B cell (primary cell): ENCODE data around the gene CEP63. TPM values are rescaled to one million over a fixed set of nuclear protein-coding genes. Genes with fewer than 3 reads are reported as not detected.

ENCODE experiments used
- ATAC-seq: fragments of 200-7000 bp; cut with Tn5 transposase; one replicate; pipeline ENCODE4 v1.10.0; 2021; ENCODE audit warnings: low read depth, mild to moderate bottlenecking, moderate number of reproducible peaks, moderate library complexity
- CTCF ChIA-PET: fragments of 350-600 bp; sonication (Branson Sonifier 250); formaldehyde crosslinking; loops from one replicate; lab custom pipeline; 2021; ENCODE audit warnings: antibody characterized with exemption, inconsistent platforms; lab: Charles Lee
- POLR2A ChIA-PET: fragments of 350-600 bp; sonication (Branson Sonifier 250); formaldehyde crosslinking; loops from one replicate; lab custom pipeline; 2021; ENCODE audit warnings: antibody characterized with exemption; lab: Charles Lee
- DNase-seq: peaks from one replicate; pipeline ENCODE4 v3.0.0; 2013
- H2AFZ ChIP-seq: 2 replicates; pipeline ENCODE4 v1.6.1; 2012; ENCODE audit warnings: mild to moderate bottlenecking, low read depth, low read length; ENCODE audit not compliant: insufficient read depth, poor library complexity, severe bottlenecking
- H3K27ac ChIP-seq, 2 donors: 1 replicate in 1 of 2; 2 replicates in 1 of 2; pipeline ENCODE4 v1.5.1; 2012 to 2013; ENCODE audit warnings: low read length in 2 of 2, mild to moderate bottlenecking in 2 of 2, moderate library complexity in 1 of 2
- H3K27me3 ChIP-seq, 4 experiments: fragments of 200-600 bp in 1 of 4; sonication (generic) in 1 of 4; replicated peaks in 1 of 4; 1 replicate in 2 of 4; 2 replicates in 2 of 4; pipeline versions ENCODE4 v1.6.1 to v1.7.0; 2013 to 2016; ENCODE audit warnings: low read length in 3 of 4, mild to moderate bottlenecking in 2 of 4, mixed read lengths in 1 of 4, moderate library complexity in 1 of 4; ENCODE audit not compliant: insufficient read depth in 4 of 4, control insufficient read depth in 3 of 4; ENCODE audit errors: control extremely low read depth in 1 of 4
- H3K36me3 ChIP-seq, 2 experiments: replicated peaks in 1 of 2; 1 replicate in 1 of 2; 2 replicates in 1 of 2; pipeline versions ENCODE4 v1.6.1 to v1.7.1; 2013; ENCODE audit warnings: low read length in 1 of 2; ENCODE audit not compliant: insufficient read depth in 2 of 2, control insufficient read depth in 1 of 2; ENCODE audit errors: control extremely low read depth in 1 of 2, extremely low read depth in 1 of 2
- H3K4me1 ChIP-seq, 2 donors: fragments of 200-600 bp in 1 of 2; sonication (generic) in 1 of 2; 1 replicate in 1 of 2; 2 replicates in 1 of 2; pipeline versions ENCODE4 v1.5.1 to v1.6.1; 2013 to 2017; ENCODE audit warnings: low read length in 2 of 2; ENCODE audit not compliant: control insufficient read depth in 2 of 2, insufficient read depth in 2 of 2
- H3K4me2 ChIP-seq: replicated peaks from 2 replicates; pipeline ENCODE3; 2012; ENCODE audit warnings: mild to moderate bottlenecking, low read depth, low read length; ENCODE audit not compliant: poor library complexity, severe bottlenecking
- H3K4me3 ChIP-seq, 5 experiments: fragments of 200-600 bp in 1 of 5; sonication (generic) in 1 of 5; 1 replicate in 3 of 5; 2 replicates in 2 of 5; pipeline versions ENCODE4 v1.5.1 to v1.7.0; 2011 to 2016; ENCODE audit warnings: low read length in 4 of 5, mild to moderate bottlenecking in 4 of 5, low read depth in 2 of 5, control low read depth in 1 of 5, moderate library complexity in 1 of 5; ENCODE audit not compliant: insufficient read depth in 1 of 5; ENCODE audit errors: control extremely low read depth in 1 of 5, extremely low read depth in 1 of 5
- H3K79me2 ChIP-seq: fragments of 200-600 bp; sonication (generic); one replicate; pipeline ENCODE4 v1.6.0; 2016; ENCODE audit warnings: low read length; ENCODE audit not compliant: control insufficient read depth, insufficient read depth
- H3K9ac ChIP-seq: fragments of 200-600 bp; sonication (generic); 2 replicates; pipeline ENCODE4 v1.6.1; 2017; ENCODE audit warnings: mild to moderate bottlenecking, low read length, moderate library complexity
- H3K9me3 ChIP-seq, 3 donors: one replicate each; pipeline versions ENCODE4 v1.6.1 to v1.7.1; 2013; ENCODE audit warnings: low read length in 2 of 3; ENCODE audit not compliant: control insufficient read depth in 2 of 3, insufficient read depth in 1 of 3; ENCODE audit errors: control extremely low read depth in 1 of 3
- H4K20me1 ChIP-seq: 2 replicates; pipeline ENCODE4 v1.6.0; 2012; ENCODE audit warnings: mild to moderate bottlenecking, low read length; ENCODE audit not compliant: insufficient read depth, control insufficient read depth, poor library complexity, severe bottlenecking
- H3K27ac Mint-ChIP-seq: one replicate; pipeline ENCODE4 v1.8.0; 2021; ENCODE audit warnings: mixed read lengths
- H3K27me3 Mint-ChIP-seq: one replicate; pipeline ENCODE4 v1.8.0; 2021; ENCODE audit warnings: mixed read lengths
- H3K4me1 Mint-ChIP-seq: one replicate; pipeline ENCODE4 v1.8.0; 2021; ENCODE audit warnings: mixed read lengths
- H3K4me3 Mint-ChIP-seq: one replicate; pipeline ENCODE4 v1.8.0; 2021; ENCODE audit warnings: mixed read lengths
- H3K9me3 Mint-ChIP-seq: one replicate; pipeline ENCODE4 v1.8.0; 2022; ENCODE audit warnings: mixed read lengths; ENCODE audit not compliant: insufficient read depth
- EZH2 ChIP-seq: IDR thresholded peaks from 2 replicates; pipeline ENCODE4 v1.6.1; 2012; ENCODE audit warnings: borderline replicate concordance, low read depth, mild to moderate bottlenecking, moderate library complexity, low read length; ENCODE audit not compliant: insufficient read depth, poor library complexity, severe bottlenecking
- WGBS: methylation state at CpG from one replicate; pipeline ENCODE4 v1.1.5; 2013; ENCODE audit warnings: missing lambda C conversion rate; ENCODE audit not compliant: insufficient coverage; 5-methylcytosine and 5-hydroxymethylcytosine counted together
- intact Hi-C: fragments of 100-400 bp; cut with micrococcal nuclease; formaldehyde crosslinking; loops from one replicate; pipeline ENCODE4 v1.10.0; 2022
- polyA plus RNA-seq: library from polyadenylated mRNA; depleted of rRNA; stranded (reverse); fragments of >200 nt; gene quantifications from 2 replicates; pipeline ENCODE4 v1.2.3, GENCODE V29; 2012
- total RNA-seq, 2 donors: library from RNA; stranded (reverse); fragments of 120-200 nt in 1 of 2; gene quantifications; 1 replicate in 1 of 2; 2 replicates in 1 of 2; pipeline versions ENCODE4 v1.2.3 to v1.2.4, GENCODE V29; 2013 to 2022
- TF ChIP-seq, protein P1 (sequence below): fragments of 200-600 bp; IDR thresholded peaks from one replicate; pipeline ENCODE4 v1.8.0; 2022; ENCODE audit warnings: antibody characterized with exemption, mild to moderate bottlenecking

The CEP63 gene
- total and polyA plus RNA-seq, 2 donors (not counting 1 experiment from before 2014, with no cell fraction given) = 9.6 to 35.6 TPM

DNA sequence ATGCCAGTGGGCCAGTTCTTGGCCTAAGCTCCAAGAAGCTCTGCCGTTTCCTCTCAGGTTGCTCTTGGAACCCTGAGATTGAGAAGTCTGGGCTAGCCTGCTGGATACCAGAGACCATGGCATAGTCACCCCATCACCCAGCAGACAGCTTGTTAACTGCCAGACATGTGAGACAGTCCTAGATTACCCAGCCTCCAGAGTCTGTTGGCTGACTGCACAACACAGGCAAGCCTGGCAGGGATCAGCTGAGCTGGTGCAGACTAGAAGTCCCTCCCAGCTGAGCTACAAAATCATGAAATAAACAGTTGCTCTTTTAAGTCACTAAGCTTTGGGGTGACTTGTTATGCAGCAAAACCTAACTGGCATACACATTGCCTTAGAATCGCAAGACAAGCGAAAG is 5.3 kb upstream of the CEP63 start:
- Histone ChIP-seq H3K27me3 (no peaks in the 10 kb centered on the region), H3K9ac (no peak overlapping the region), H2AFZ (no peak overlapping the region), H3K36me3 (peaks cover 12 to 65% of the 10 kb centered on the region in 2 experiments), H3K4me1 (peaks cover 9 to 24% of the 10 kb centered on the region in 2 donors), H3K4me2 (no peak overlapping the region), H3K27ac (no peak overlapping the region), H3K9me3 (no peaks in the 10 kb centered on the region), H4K20me1 (no peaks in the 10 kb centered on the region), H3K79me2 (peaks cover 13% of the 10 kb centered on the region), H3K4me3 (no peak overlapping the region)
- DNase-seq = no peak
- no peak for ATAC-seq
- intact Hi-C loops = no loop called here
- Mint-ChIP-seq H3K27ac (no peak overlapping the region), H3K9me3 (no peaks in the 10 kb centered on the region), H3K4me1 (peaks cover 22% of the 10 kb centered on the region), H3K4me3 (no peak overlapping the region), H3K27me3 (no peaks in the 10 kb centered on the region)
- POLR2A ChIA-PET = no interaction called here
- CTCF ChIA-PET = interaction anchor here (0.8 to 1.8 kb wide), 8 partner anchors 9 to 283 kb away, joined by 3 to 8 read pairs (median 4); no protein-coding TSS in a partner anchor
- WGBS = 100% methylated on average over 3 of the region's 3 CpGs
- TF ChIP-seq, protein P1, sequence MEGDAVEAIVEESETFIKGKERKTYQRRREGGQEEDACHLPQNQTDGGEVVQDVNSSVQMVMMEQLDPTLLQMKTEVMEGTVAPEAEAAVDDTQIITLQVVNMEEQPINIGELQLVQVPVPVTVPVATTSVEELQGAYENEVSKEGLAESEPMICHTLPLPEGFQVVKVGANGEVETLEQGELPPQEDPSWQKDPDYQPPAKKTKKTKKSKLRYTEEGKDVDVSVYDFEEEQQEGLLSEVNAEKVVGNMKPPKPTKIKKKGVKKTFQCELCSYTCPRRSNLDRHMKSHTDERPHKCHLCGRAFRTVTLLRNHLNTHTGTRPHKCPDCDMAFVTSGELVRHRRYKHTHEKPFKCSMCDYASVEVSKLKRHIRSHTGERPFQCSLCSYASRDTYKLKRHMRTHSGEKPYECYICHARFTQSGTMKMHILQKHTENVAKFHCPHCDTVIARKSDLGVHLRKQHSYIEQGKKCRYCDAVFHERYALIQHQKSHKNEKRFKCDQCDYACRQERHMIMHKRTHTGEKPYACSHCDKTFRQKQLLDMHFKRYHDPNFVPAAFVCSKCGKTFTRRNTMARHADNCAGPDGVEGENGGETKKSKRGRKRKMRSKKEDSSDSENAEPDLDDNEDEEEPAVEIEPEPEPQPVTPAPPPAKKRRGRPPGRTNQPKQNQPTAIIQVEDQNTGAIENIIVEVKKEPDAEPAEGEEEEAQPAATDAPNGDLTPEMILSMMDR = no peak
- TF ChIP-seq EZH2 = no peak

DNA sequence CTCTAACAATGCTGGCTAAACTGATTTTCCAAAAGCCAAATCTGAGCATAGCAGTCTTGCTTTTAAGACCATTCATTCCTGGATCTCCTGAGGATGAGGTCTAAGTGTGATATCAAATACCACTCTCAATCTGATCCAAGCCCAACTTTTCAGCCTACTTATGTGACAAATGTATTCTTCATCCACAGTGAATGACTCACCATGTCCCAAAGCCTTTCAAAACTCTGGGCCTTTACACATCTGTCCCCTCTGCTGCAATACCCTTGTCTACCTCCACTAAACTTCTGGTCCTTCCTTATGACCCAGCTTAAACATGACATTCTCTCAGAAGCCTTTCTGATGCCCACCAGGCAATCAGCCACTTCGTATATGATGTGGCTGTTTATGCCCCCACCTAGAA is 4.7 kb upstream of the CEP63 start:
- peaks cover 10 to 60% of the 10 kb centered on the region in 2 experiments for H3K36me3 ChIP-seq
- no peaks in the 10 kb centered on the region for H3K27me3 Mint-ChIP-seq
- no peak overlapping the region for H3K4me2 ChIP-seq
- WGBS = no CpG with 5 or more reads among the region's 1 CpG
- no peaks in the 10 kb centered on the region for H3K27me3 ChIP-seq
- intact Hi-C loops = no loop called here
- TF ChIP-seq EZH2 = no peak
- TF ChIP-seq, protein P1 = no peak
- H3K9me3 Mint-ChIP-seq = no peaks in the 10 kb centered on the region
- no peak overlapping the region for H3K4me3 Mint-ChIP-seq
- no peak overlapping the region for H3K27ac Mint-ChIP-seq
- POLR2A ChIA-PET = no interaction called here
- DNase-seq (no peak), ATAC-seq (no peak)
- peaks cover 23% of the 10 kb centered on the region for H3K4me1 Mint-ChIP-seq
- no peak overlapping the region for H2AFZ ChIP-seq
- H3K9ac ChIP-seq = no peak overlapping the region
- peaks cover 14% of the 10 kb centered on the region for H3K79me2 ChIP-seq
- H3K9me3 ChIP-seq = no peaks in the 10 kb centered on the region
- no peak overlapping the region for H3K27ac ChIP-seq
- no peak overlapping the region for H3K4me3 ChIP-seq
- no peaks in the 10 kb centered on the region for H4K20me1 ChIP-seq
- peaks cover 9 to 24% of the 10 kb centered on the region in 2 donors for H3K4me1 ChIP-seq
- CTCF ChIA-PET = interaction anchor here (0.9 to 8.9 kb wide), 6 partner anchors 6 to 284 kb away, joined by 3 to 91 read pairs (median 6); no protein-coding TSS in a partner anchor
